ENCODE data around the gene VSIR.

Gene VSIR

DNA sequence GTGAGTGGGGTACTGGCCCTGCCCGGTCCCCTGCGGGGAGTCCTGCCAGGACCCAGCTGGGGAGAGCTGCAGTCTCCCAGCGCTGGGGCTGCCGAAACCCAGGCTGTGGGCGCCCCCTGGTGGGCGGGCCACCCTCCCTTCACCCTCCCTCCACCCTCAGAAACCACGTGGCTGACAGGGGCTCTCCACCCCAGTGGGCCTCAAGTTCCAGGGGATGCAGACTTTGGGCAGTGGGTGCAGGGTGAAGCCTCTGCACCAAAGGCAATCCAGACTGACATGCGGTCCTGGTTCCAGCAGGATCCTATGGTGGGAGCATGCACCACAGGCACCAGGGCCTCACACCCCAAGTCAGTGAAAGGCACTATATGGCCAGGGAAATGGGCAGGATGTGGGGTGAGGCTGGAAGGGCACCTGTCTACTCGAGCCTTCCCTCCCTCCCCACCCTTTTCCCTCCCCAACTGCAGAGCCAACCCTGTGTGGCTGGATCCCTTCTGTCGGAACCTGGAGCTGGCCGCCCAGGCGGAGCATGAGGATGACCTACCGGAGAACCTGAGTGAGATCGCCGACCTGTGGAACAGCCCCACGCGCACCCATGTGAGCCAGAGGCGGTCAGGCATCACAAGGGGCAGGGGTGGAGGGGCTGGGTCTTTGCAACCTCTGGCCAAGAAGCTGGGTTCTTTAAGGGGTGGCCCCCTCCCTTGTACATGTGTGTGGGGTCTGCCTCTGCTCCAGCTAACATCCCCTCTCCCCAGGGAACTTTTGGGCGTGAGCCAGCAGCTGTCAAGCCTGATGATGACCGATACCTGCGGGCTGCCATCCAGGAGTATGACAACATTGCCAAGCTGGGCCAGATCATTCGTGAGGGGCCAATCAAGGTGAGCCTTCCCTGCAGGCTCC is 38.9 kb upstream of the VSIR start:
- Mint-ChIP-seq H3K9me3 (no peaks in the 10 kb centered on the region), H3K27me3 (no peaks in the 10 kb centered on the region), H3K4me3 (no peak overlapping the region), H3K27ac (no peak overlapping the region), H3K4me1 (ENCODE audit: low read depth) (peaks cover 3% of the 10 kb centered on the region), H3K36me3 (ENCODE audit: low read depth) (peaks cover 31% of the 10 kb centered on the region)
- peak; percentile 89 for DNase-seq

DNA sequence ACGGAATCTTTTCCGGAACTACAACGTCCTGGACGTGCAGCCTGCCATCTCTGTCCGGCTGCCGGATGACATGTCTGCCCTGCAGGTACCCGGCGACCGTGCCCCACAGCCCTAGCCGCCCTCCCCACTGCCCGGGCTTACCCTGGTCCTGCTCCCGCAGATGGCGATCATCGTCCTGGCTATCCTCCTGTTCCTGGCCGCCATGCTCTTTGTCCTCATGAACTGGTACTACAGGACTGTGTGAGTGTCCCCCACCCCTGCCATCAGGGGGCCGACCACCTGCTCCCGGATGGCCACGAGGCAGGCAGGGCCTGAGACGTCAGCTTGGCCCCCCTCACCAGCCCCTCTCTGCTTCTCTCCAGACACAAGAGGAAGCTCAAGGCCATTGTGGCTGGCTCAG is 38.0 kb upstream of the VSIR start:
- Mint-ChIP-seq H3K4me1 (ENCODE audit: low read depth) (peaks cover 3% of the 10 kb centered on the region), H3K4me3 (no peak overlapping the region), H3K9me3 (no peaks in the 10 kb centered on the region), H3K36me3 (ENCODE audit: low read depth) (peaks cover 22% of the 10 kb centered on the region), H3K27ac (no peak overlapping the region), H3K27me3 (no peaks in the 10 kb centered on the region)
- no peak for DNase-seq

DNA sequence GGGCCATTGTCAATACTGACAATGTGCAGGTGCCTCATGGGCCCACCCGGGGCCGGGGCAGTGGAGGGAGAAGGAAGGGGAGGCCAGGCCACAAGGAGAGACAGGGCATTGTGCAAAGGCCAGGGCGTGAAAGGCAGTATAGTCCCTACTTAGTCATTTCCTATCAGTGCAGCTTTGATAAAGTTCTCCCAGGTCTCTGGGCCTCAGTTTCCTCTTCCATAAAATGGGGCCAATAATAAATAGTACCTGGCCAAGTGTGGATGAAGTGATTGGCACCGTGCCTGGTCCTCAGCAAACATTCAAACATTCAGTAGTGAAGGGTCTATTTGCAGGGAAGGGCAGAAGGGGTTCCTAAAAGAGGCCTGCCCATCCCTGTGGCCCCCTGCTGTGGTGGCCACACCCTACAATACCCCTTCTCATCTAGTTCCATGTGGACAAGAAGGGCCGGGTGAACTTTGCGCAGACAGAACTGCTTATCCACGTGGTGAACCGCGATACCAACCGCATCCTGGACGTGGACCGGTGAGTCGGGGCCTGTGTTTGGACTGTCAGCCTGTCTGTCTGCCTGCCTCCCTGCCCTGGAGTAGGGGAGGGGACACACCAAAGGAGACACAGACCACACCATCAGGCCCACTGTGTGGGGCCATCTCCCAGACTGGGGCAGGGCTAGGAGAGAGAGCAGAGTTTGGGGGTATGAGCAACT is 36.9 kb upstream of the VSIR start:
- no peak for DNase-seq
- Mint-ChIP-seq H3K27me3 (no peaks in the 10 kb centered on the region), H3K36me3 (ENCODE audit: low read depth) (peaks cover 10% of the 10 kb centered on the region), H3K27ac (no peak overlapping the region), H3K9me3 (no peaks in the 10 kb centered on the region), H3K4me1 (ENCODE audit: low read depth) (peaks cover 3% of the 10 kb centered on the region), H3K4me3 (no peak overlapping the region)

DNA sequence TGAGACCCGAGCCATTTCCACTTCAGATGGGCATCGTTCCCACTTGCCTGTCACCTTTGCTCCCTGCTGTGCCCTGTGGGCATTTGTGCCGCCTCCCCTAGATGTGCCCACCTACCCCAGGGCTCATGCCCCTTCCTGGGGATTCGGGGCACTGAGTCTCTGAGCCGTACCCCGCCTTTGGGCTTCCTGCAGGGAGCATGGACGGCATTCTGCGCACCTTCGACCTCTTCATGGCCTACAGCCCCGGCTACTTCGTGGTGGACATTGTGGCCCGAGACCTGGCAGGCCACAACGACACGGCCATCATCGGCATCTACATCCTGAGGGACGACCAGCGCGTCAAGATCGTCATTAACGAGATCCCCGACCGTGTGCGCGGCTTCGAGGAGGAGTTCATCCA is 36.3 kb upstream of the VSIR start:
- Mint-ChIP-seq H3K27ac (no peak overlapping the region), H3K36me3 (ENCODE audit: low read depth) (peaks cover 4% of the 10 kb centered on the region), H3K27me3 (no peaks in the 10 kb centered on the region), H3K4me1 (ENCODE audit: low read depth) (peaks cover 3% of the 10 kb centered on the region), H3K4me3 (no peak overlapping the region), H3K9me3 (no peaks in the 10 kb centered on the region)
- no peak for DNase-seq

DNA sequence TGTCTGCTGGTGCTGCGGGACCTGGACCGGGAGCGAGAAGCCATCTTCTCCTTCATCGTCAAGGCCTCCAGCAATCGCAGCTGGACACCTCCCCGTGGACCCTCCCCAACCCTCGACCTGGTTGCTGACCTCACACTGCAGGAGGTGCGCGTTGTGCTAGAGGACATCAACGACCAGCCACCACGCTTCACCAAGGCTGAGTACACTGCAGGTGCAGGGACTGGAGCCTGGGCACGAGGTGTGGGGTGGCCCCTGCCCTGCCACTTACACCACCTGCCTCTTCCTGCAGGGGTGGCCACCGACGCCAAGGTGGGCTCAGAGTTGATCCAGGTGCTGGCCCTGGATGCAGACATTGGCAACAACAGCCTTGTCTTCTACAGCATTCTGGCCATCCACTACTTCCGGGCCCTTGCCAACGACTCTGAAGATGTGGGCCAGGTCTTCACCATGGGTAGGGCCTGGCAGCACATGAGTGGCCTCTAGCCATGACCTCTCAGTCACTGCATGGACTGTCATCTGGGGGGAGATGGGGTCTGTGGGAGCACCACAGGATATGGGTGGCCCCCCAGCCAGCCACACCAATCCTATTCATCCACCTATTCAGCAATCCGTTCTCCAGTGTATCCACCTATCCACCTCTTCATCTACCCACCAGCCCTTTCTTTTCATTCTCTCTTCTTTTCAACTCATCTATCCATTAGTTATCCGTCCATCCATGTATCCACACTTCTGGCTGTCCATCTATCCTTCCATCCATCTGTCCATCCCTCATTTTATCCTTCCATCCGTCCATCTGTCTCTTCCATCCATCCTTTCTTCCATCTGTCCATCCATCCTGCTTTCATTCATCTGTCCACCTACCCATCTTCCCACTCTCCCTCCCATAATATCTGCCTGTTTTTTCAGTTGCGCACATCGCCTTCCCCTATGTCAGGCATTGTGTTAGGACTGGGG is 34.5 kb upstream of the VSIR start:
- no peak for DNase-seq
- no peaks in the 10 kb centered on the region for H3K9me3 Mint-ChIP-seq
- peaks cover 3% of the 10 kb centered on the region for H3K4me1 Mint-ChIP-seq (ENCODE audit: low read depth)
- H3K4me3 Mint-ChIP-seq, result no peak overlapping the region
- no peak overlapping the region for H3K27ac Mint-ChIP-seq
- no peaks in the 10 kb centered on the region for H3K27me3 Mint-ChIP-seq
- H3K36me3 Mint-ChIP-seq (ENCODE audit: low read depth), result no peaks in the 10 kb centered on the region

DNA sequence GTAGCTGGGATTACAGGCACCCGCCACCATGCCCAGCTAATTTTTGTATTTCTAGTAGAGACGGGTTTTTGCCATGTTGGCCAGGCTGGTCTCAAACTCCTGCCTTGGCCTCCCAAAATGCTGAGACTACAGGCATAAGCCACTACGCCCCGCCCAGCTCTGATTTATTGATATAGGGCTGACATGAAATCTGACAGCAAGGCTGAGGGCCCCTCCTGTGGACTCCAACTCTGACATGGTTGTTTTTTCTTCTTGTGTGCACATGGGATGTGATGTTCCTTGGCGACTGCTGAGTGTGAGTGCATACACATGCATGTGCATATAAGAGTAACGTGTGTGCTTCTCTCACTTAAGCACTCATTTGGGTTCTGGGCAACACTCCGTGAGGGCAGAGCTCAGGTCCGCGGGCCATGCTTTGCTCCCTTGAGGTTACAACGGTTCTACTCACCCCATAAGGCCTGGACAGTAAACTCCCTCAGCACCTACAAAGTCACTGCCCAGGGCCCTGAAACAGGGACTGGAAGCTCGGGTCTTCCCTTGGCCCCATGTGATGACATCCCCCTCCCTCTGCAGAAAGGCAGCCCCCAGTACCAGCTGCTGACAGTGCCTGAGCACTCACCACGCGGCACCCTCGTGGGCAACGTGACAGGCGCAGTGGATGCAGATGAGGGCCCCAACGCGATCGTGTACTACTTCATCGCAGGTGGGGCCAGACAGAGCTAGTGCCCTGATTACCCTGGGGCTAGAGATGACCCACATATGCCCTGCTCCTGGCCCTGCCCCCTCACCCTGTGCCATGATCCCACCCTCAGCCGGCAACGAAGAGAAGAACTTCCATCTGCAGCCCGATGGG is 33.6 kb upstream of the VSIR start:
- no peak for DNase-seq
- no peaks in the 10 kb centered on the region for H3K36me3 Mint-ChIP-seq (ENCODE audit: low read depth)
- H3K9me3 Mint-ChIP-seq, result no peaks in the 10 kb centered on the region
- H3K27ac Mint-ChIP-seq, result no peak overlapping the region
- no peak overlapping the region for H3K4me3 Mint-ChIP-seq
- H3K4me1 Mint-ChIP-seq (ENCODE audit: low read depth), result peaks cover 1% of the 10 kb centered on the region
- no peaks in the 10 kb centered on the region for H3K27me3 Mint-ChIP-seq

DNA sequence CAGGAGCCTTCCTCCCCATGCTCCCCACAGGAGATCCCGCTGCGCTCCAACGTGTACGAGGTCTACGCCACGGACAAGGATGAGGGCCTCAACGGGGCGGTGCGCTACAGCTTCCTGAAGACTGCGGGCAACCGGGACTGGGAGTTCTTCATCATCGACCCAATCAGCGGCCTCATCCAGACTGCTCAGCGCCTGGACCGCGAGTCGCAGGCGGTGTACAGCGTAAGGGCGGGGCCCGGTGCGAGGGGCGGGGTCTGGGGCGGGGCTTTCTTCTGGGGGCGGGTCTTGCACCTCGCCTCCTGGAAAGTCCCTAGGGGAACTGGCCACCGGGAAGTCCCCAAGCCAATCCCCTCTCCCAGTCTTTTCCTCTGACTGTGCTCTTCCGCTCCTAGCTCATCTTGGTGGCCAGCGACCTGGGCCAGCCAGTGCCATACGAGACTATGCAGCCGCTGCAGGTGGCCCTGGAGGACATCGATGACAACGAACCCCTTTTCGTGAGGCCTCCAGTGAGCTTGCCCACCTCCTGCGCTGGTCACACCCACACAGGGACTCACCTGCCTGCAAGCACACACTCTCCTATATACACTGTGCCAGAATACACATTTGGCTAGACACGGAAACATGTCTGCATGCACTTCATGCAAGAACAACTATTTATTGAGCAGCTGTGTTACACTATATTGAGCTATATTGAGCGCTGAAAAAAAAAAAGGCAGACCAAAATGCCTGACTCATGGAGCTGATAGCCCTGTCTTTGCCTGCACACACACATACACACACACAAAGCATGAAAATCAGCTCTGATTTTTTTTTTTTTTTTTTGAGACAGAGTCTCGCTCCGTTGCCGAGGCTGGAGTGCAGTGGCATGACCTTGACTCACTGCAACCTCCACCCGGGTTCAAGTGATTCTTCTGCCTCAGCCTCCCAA is 32.7 kb upstream of the VSIR start:
- Mint-ChIP-seq H3K27ac (no peak overlapping the region), H3K9me3 (no peaks in the 10 kb centered on the region), H3K27me3 (no peaks in the 10 kb centered on the region), H3K36me3 (ENCODE audit: low read depth) (no peaks in the 10 kb centered on the region), H3K4me1 (ENCODE audit: low read depth) (no peaks in the 10 kb centered on the region), H3K4me3 (no peak overlapping the region)
- DNase-seq, result no peak

DNA sequence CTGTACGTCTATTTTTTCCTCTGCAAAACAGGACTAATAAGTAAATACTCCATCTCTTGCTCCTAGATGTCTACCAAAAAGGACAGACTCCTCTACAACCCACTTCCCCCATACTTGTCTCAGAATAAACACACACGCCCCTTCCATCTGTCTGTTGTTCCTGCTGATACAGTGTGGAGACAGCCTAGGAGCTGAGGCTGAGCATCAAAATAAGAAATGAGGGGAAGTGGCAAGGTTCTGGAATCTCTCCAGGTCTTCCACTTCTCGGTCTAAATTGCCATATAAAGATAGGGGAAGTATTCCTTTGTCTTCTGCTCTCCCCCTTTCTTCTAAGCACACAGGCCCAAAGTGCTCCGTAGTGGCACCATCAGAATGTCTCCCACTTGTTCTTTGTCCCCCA is 30.8 kb upstream of the VSIR start:
- no peak overlapping the region for H3K27ac Mint-ChIP-seq
- H3K9me3 Mint-ChIP-seq, result no peaks in the 10 kb centered on the region
- no peak overlapping the region for H3K4me3 Mint-ChIP-seq
- H3K36me3 Mint-ChIP-seq (ENCODE audit: low read depth), result no peaks in the 10 kb centered on the region
- H3K4me1 Mint-ChIP-seq (ENCODE audit: low read depth), result no peaks in the 10 kb centered on the region
- DNase-seq, result no peak
- H3K27me3 Mint-ChIP-seq, result no peaks in the 10 kb centered on the region

DNA sequence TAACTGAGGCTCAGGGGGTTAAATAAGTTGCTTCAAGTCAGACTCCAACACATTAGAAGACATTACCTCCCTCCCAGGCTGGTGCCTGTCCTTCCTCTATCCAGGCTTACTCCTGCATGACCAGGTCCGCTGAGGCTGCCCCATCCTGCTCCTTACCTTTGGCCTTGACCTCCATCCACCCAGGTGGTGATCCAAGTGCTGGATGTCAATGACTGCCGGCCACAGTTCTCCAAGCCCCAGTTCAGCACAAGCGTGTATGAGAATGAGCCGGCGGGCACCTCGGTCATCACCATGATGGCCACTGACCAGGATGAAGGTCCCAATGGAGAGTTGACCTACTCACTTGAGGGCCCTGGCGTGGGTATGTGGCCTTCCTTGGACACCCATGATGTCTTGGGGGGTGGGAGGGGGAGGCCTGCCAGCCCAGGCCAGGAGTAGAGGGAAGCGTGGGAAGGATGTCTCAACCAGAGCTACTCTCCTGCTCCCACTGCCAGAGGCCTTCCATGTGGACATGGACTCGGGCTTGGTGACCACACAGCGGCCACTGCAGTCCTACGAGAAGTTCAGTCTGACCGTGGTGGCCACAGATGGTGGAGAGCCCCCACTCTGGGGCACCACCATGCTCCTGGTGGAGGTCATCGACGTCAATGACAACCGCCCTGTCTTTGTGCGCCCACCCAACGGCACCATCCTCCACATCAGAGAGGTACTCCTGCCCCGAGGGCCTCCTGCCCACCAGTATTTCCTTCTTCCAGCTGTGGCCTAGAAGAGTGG is 29.6 kb upstream of the VSIR start:
- Mint-ChIP-seq H3K27me3 (no peaks in the 10 kb centered on the region), H3K27ac (no peak overlapping the region), H3K4me3 (no peak overlapping the region), H3K36me3 (ENCODE audit: low read depth) (no peaks in the 10 kb centered on the region), H3K9me3 (no peaks in the 10 kb centered on the region), H3K4me1 (ENCODE audit: low read depth) (peaks cover under 1% of the 10 kb centered on the region)
- no peak for DNase-seq

DNA sequence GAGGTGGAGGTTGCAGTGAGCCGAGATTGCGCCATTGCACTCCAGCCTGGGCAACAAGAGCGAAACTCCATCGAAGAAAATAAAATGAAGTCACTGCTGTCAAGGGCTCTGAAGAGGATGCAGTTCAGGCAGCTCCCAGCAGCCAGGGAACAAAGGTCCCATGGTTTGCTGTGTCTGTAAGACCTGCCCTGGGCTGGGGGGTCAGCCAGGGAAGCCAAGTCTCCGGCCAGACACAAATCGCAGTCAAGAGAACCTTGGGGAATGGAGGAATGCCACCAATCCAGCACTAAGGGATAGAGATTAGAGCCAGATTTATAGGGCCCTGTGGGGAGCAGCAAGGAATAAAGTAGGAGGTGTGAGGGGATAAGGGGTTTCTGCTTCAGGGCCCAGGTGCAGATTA is 28.9 kb upstream of the VSIR start:
- Mint-ChIP-seq H3K4me3 (no peak overlapping the region), H3K27me3 (no peaks in the 10 kb centered on the region), H3K36me3 (ENCODE audit: low read depth) (no peaks in the 10 kb centered on the region), H3K9me3 (no peaks in the 10 kb centered on the region), H3K27ac (no peak overlapping the region), H3K4me1 (ENCODE audit: low read depth) (peaks cover 7% of the 10 kb centered on the region)
- DNase-seq, result no peak

DNA sequence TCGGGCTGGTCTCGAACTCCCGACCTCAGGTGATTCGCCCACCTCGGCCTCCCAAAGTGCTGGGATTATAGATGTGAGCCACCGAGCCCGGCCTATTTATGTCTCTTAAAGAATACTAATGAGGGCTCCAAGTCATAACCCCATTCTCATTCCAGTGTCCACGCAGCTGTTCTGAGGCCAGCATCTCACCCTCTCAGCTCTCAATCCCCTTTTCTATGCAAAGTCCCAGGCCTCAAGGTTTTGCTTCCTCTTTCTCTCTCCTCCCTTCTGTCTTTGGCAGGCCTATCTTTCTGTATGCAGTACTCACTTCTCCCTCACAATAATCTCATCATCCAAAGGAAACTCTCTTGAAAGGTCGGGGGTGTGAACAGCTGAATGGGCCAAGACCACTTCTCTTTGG is 28.0 kb upstream of the VSIR start:
- Mint-ChIP-seq H3K4me3 (no peak overlapping the region), H3K36me3 (ENCODE audit: low read depth) (no peaks in the 10 kb centered on the region), H3K27ac (no peak overlapping the region), H3K27me3 (no peaks in the 10 kb centered on the region), H3K9me3 (no peaks in the 10 kb centered on the region), H3K4me1 (ENCODE audit: low read depth) (peaks cover 16% of the 10 kb centered on the region)
- DNase-seq, result no peak

DNA sequence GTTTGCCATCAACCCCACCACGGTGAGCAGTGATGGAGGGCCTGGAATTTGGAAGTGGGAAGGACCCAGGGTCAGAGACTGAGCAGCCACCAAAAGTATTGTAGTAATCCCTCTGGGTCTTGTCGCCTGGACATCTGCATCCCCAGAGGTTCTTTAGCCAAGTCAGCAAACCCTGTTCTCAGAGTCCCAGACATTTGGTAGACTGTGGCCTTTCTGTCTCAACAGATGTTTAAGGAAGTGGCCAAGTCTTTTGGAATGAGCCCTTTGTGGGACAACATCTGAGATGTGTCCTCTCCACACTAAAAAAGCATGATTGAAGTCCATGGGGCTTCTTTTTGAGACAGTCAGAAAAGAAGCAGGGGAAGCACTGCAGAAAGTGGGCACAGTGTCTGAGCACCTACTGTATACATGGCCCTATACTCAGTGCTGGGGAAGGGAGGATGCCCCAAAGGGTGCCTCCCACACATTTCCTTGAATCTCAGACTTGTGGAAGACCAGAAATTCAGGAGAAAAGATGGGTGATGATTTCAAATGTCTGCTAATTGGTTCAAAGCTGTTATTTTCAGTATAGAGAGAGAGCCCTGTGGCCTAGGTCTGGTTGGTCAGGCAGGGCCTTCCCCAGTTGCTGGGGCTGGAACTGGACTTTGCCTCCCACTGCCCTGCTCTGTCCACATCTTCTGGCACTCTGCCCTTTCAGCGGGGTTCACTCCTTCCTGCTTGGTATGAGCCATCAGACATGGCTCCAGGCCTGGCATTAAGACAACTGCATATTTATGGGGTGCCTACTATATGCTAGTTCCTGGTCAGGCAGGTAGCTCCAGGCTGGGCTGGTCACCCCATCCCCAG is 26.5 kb upstream of the VSIR start:
- Mint-ChIP-seq H3K4me3 (no peak overlapping the region), H3K4me1 (ENCODE audit: low read depth) (peaks cover 16% of the 10 kb centered on the region)

More for the DNA sequence above, 26.5 kb upstream of the VSIR start:
- no peak for DNase-seq
- no peak overlapping the region for H3K27ac Mint-ChIP-seq
- no peaks in the 10 kb centered on the region for H3K27me3 Mint-ChIP-seq
- no peaks in the 10 kb centered on the region for H3K9me3 Mint-ChIP-seq
- H3K36me3 Mint-ChIP-seq (ENCODE audit: low read depth), result no peaks in the 10 kb centered on the region
